IPS DF 4.7 (cell line): ENCODE results near the gene PAX7.

Source experiments
- DNase-seq: peaks from one replicate; pipeline ENCODE4 v3.0.0-alpha.2; 2013; ENCODE audit warnings: low spot score; ENCODE audit errors: extremely low read depth

PAX7 gene

GRCh38 chr1:18792747-18793146, 162.1 kb downstream of the PAX7 start:
- DNase-seq, result no peak

- no peak for DNase-seq
These were observed 162.5 kb downstream of the PAX7 start for GRCh38 chr1:18793164-18793563.

GRCh38 chr1:18794051-18794450, 163.4 kb downstream of the PAX7 start:
- DNase-seq, result no peak

- peak; percentile 30 for DNase-seq
These were observed 163.9 kb downstream of the PAX7 start for GRCh38 chr1:18794561-18794960.

GRCh38 chr1:18795002-18795689, 164.5 kb downstream of the PAX7 start:
- DNase-seq, result no peak

- DNase-seq, result no peak
These were observed 166.3 kb downstream of the PAX7 start for GRCh38 chr1:18796950-18797349.
